ENCODE data around the gene SUMF1.

SUMF1 gene

GRCh38 chr3:4410606-4411005 lies 56.5 kb downstream of the SUMF1 start:
- TF ChIP-seq REST (IDR thresholded peaks at IDR 0.05; ENCODE audit: insufficient read depth in 1 of 2, low read depth in 2 of 2, low read length in 2 of 2) (no peak), TAF1 (IDR thresholded peaks at IDR 0.05; ENCODE audit: borderline replicate concordance, insufficient read depth, low read length) (no peak), SIN3A (IDR thresholded peaks at IDR 0.05; ENCODE audit: borderline replicate concordance, insufficient read depth, low read length) (no peak), POLR2AphosphoS5 (IDR thresholded peaks at IDR 0.05; ENCODE audit: low read depth, low read length) (no peak)

GRCh38 chr3:4409971-4410573 lies 57.0 kb downstream of the SUMF1 start:
- no peak for TF ChIP-seq SIN3A (IDR thresholded peaks at IDR 0.05; ENCODE audit: borderline replicate concordance, insufficient read depth, low read length)
- TF ChIP-seq POLR2AphosphoS5 (IDR thresholded peaks at IDR 0.05; ENCODE audit: low read depth, low read length), result no peak
- no peak for TF ChIP-seq REST (IDR thresholded peaks at IDR 0.05; ENCODE audit: insufficient read depth in 1 of 2, low read depth in 2 of 2, low read length in 2 of 2)

DNA sequence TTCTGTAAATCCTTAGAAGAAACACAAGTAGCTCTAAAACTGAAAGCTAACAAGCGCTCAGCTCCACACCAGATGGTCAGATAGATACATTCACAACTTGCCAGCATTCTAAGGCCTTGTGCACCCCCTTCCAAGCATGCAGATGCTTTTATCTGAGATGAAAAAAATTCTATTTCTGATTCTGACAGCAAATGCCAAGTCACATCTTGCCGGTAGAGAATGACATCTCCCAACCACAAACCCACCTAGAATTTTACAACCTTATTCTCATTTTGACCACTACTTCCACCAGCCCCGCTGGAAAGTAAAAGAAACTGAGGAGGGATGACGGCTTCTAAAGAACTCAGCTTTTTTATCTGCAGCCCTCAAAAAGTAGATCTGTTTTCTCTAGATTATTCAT lies 57.7 kb downstream of the SUMF1 start:
- TF ChIP-seq POLR2AphosphoS5 (IDR thresholded peaks at IDR 0.05; ENCODE audit: low read depth, low read length) (no peak), REST (IDR thresholded peaks at IDR 0.05; ENCODE audit: insufficient read depth in 1 of 2, low read depth in 2 of 2, low read length in 2 of 2) (no peak), TAF1 (IDR thresholded peaks at IDR 0.05; ENCODE audit: borderline replicate concordance, insufficient read depth, low read length) (no peak), SIN3A (IDR thresholded peaks at IDR 0.05; ENCODE audit: borderline replicate concordance, insufficient read depth, low read length) (no peak), FOXP2 (optimal IDR thresholded peaks at IDR 0.05; ENCODE audit: borderline replicate concordance, extremely low read depth, extremely low read length, insufficient read depth) (no peak)

- TF ChIP-seq SIN3A (IDR thresholded peaks at IDR 0.05; ENCODE audit: borderline replicate concordance, insufficient read depth, low read length), result no peak
- no peak for TF ChIP-seq TAF1 (IDR thresholded peaks at IDR 0.05; ENCODE audit: borderline replicate concordance, insufficient read depth, low read length)
Measured at GRCh38 chr3:4408958-4409357, 58.1 kb downstream of the SUMF1 start.

- TF ChIP-seq REST (IDR thresholded peaks at IDR 0.05; ENCODE audit: insufficient read depth in 1 of 2, low read depth in 2 of 2, low read length in 2 of 2) (no peak), SIN3A (IDR thresholded peaks at IDR 0.05; ENCODE audit: borderline replicate concordance, insufficient read depth, low read length) (no peak), POLR2AphosphoS5 (IDR thresholded peaks at IDR 0.05; ENCODE audit: low read depth, low read length) (no peak), TAF1 (IDR thresholded peaks at IDR 0.05; ENCODE audit: borderline replicate concordance, insufficient read depth, low read length) (no peak), FOXP2 (optimal IDR thresholded peaks at IDR 0.05; ENCODE audit: borderline replicate concordance, extremely low read depth, extremely low read length, insufficient read depth) (no peak)
Measured at GRCh38 chr3:4407941-4408340, 59.1 kb downstream of the SUMF1 start.

All from PFSK-1 (cell line).